ENCODE data around the gene DENND2A.

DNA sequence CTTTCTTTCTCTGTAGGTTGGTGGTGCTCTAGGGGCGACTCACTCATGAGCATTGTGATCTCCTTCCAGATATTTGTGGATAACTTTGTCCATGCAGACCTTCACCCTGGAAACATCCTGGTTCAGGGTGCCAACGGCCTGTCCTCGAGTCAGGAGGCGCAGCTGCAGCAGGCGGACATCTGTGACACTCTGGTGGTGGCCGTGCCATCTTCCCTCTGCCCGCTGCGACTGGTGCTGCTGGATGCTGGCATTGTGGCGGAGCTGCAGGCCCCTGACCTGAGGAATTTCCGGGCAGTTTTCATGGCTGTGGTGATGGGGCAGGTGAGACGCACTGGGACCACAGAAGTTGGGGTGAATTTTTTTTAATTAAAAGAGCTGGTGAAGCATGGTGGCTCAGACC is 46.3 kb upstream of the DENND2A start:
- TF ChIP-seq CTCF (IDR thresholded peaks at IDR 0.05) = no peak
- no peak for TF ChIP-seq POLR2A (IDR thresholded peaks at IDR 0.05)
